GM21528 (cell line): ENCODE results near the gene NAALADL2.
"Not testable (repeated sequence)": the region's sequence is repeated elsewhere in the genome, so short reads cannot be mapped to it uniquely, and the experiment has no call there.

Source experiments
- ATAC-seq: cut with Tn5 transposase; IDR thresholded peaks from one replicate; pipeline ENCODE4 v1.9.1; 2021; ENCODE audit warnings: mild to moderate bottlenecking, moderate library complexity; ENCODE audit not compliant: unreplicated experiment, low FRiP score

NAALADL2 gene

DNA sequence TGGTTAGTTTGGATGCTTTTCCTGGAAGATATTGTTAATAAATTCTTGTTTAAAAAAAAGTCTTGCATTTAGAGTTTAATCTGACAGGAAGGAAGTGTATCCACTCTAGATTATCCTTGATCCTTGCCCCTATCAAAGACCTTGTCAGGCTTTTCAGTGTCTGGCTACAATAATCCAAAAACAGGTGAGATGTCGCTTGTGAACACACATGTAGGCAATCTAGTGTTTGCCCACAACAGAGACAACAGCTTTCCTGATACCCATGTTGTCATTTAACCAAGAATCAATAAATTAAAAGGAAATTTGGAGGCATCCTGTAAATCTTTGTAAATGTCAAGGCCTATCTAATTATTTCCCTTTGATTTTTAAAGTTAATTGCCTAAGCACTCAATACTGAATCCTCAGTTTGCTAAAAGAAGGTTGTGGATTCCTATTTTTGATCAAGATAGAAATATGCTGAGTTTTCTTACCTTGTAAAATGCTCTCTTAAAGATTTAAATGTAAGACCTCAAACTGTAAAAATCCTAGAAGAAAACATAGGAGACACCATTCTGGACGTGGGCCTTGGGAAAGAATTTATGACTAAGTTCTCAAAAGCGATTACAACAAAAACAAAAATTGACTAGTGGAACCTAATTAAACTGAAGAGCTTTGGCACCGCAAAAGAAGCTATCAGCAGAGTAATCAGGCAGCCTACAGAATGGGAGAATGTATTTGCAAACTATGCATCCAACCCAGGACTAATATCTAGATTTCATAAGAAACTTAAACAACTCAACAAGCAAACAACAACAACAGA lies 207.7 kb downstream of the NAALADL2 start:
- ATAC-seq: no peak

DNA sequence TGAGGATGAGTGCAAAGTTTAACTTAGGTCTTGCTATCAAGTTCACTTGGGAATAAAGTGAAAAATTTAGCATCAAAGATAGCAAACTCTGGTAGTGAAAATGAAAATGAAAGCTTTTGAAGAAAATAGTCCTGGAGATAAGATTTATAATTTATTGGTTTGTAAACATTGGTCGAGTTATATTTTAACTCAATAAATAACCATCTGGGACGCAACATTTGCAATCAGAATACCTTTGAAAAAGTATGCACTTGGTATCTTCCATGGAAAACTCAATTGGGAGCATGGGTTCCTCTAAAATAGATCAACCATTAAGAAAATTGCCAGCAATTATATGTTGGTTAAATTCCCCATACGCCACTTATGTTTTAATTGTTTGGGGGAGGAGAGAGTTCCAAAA lies 209.5 kb downstream of the NAALADL2 start:
- ATAC-seq: no peak

DNA sequence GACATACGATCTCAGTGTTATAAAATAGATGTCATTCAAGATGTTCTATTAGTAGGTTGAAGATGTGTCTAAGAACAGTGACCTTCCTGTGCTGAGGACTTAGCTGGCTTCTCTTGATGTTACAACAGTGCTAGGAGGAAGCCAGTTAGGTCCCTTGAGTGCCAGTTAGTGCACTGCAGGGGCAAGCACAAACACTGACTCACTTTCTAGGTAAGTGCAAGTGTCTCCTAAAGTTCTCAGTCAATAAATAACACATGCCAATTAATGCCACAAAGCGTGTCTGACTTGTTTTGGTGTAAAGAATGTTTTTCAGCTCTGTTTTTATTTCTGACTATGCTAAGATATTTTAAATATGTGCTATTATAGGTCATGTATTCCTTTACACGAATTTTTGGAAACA lies 211.8 kb downstream of the NAALADL2 start:
- no peak for ATAC-seq

GRCh38 chr3:175073219-175073905 lies 214.2 kb downstream of the NAALADL2 start:
- ATAC-seq: no peak

GRCh38 chr3:175075269-175075668 lies 216.1 kb downstream of the NAALADL2 start:
- ATAC-seq: no peak

DNA sequence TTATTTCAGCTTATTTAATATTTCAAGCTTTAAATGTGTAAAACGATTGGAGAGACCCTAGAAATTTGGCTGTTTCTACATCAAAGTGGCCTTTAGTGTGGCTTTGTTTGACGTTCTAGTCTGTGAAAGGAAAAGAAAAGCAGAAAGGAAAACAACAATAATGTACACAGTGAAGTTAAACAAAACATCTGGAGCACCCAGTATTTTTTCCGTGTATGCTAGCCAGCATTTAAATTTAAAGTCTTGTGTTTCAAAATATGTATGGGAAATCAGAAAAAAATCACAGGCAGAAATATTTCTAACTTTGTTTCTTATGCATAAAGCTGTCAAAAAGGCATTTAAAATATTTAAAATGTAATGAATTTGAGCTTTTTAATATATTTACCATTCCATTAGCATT lies 218.1 kb downstream of the NAALADL2 start:
- ATAC-seq: no peak

GRCh38 chr3:175082631-175083030 lies 223.5 kb downstream of the NAALADL2 start:
- ATAC-seq: no peak

DNA sequence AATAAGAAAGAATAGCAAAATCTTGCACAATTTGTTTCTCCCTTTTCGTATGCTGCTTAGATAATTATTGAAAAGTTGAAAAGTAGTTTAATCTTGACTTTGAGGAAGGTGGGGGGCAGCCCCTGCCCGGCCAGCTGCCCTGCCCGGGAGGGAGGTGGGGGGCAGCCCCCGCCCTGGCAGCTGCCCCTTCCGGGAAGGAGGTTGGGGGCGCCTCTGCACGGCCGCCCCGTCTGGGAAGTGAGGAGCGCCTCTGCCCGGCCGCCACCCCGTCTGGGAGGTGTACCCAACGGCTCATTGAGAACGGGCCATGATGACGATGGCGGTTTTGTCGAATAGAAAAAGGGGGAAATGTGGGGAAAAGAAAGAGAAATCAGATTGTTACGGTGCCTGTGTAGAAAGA lies 228.0 kb downstream of the NAALADL2 start:
- ATAC-seq: not testable (repeated sequence)

- ATAC-seq: no peak
Measured at GRCh38 chr3:175088766-175089380, 229.7 kb downstream of the NAALADL2 start.

DNA sequence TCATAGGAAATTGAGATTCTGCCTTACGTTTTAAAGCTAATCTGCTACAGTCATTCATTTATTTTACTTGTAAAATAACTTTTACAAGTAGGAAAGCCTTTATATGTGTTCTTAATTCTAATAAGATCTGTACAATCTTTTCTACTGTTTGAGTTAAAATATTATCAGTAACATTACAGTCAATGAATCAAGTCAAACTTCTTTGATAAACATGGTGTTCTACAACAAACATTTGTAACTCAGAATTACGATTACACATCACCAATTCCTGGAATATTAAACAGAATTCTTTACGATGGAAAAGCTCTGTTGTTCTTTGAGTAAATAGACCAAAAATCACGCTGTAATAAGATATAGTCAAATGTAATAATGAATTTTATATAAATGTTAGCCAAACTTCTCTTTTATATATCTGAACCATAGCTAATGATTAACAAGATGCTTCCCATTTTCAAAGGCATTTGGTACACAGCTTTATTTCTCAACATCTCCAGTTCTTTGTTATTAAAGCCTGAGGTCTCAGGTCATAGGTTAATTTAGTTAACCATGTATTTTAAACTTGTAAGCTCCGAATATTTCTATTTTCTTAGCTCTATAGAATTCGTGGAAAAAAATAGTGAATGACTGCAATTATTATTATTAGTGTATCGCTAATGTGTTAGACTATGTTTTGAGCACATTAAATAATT lies 232.4 kb downstream of the NAALADL2 start:
- ATAC-seq: no peak

DNA sequence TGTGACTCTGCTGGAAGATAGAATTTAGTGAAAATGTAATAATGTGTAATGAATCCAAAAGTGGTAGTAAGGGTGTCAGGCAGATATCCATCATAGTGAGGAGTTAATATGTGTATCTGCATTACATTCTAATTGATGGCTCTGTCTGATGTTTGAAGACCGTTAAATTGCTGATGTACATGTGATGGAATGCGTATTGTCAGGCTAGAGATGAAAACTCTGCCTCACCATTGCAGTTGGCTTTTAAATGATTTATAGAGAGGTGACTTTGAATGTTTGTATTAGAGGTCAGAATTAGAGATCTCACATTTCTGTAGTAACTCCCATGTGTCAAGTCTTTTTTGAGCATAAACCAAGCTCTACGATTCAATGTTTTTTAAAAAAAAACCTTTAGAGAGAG lies 234.6 kb downstream of the NAALADL2 start:
- no peak for ATAC-seq

DNA sequence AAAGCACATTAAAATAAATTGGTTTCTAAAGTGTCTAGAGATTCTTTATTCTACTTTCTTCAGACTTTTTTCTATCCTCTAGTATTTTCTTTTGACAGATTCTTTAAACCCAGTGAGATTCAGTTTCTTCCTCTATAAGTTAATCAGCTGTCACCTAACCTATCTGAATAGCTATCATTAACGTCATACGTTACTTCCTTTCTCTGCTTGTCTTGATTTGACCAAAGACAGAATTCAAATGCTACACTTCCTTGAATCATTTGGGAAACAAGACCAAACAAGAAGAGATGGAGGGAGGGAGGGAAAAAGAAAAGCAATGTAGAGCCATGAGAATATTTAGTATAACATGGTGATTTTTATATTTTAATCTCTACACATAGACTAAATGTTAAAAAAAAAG lies 235.2 kb downstream of the NAALADL2 start:
- ATAC-seq: no peak

DNA sequence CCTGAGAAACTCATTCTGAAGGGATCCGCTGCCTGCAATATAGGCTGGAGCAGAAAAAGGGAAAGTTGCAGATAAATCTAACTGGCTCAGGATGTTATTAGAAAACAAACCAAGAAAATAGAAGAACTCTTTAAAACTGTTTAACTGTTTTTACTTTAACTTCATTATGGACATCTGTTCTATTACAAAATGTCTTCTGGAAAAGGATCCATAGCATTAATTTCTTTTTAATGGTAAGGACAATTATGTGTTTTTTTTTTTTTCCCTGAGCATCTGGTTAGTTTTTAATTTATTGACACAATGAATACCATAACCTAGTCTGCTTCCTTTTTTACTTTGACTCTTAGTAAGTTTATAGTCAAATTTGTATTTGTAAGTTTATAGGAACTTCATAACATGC lies 239.5 kb downstream of the NAALADL2 start:
- ATAC-seq: no peak

- no peak for ATAC-seq
Measured at GRCh38 chr3:175102161-175102560, 243.0 kb downstream of the NAALADL2 start.

GRCh38 chr3:175103298-175103697 lies 244.2 kb downstream of the NAALADL2 start:
- ATAC-seq: no peak

DNA sequence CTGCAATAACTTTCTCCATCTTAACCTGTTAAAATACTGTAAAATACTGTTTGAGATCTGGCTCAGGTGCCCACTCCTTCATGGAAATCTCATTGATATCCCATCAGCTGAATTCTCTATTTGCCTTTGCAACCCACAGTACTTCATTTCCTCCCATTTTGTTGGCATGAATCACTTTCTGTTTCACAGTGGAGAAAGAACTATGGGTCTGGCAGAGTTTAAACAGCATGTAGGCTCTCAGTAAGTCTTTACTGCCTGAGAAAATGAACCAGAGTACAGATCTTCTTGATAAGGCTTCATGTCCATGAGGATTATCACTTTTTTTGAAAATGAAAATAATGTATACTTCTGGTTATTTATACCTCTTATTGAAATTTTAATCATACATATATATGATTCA lies 245.9 kb downstream of the NAALADL2 start:
- ATAC-seq: no peak

DNA sequence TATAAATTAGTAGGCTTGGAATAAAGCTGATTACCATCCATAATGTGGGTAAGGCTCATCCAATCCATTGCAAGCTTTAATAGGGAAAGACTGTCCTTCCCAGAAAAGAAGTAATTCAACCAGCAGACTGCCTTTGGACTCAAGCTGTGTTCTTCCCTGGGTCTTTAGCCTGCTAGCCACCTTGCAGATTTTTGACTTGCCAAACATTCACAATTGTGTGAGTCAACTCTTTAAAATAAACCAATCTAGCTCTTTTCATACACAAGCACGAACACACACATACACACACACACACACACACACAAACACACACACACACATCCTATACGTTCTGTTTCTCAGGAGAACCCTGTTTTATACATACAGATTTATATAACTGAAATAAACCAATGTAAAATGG lies 248.1 kb downstream of the NAALADL2 start:
- no peak for ATAC-seq

GRCh38 chr3:175107995-175108394 lies 248.9 kb downstream of the NAALADL2 start:
- no peak for ATAC-seq

GRCh38 chr3:175108613-175109151 lies 249.5 kb downstream of the NAALADL2 start:
- no peak for ATAC-seq

- ATAC-seq: no peak
Measured at GRCh38 chr3:175111036-175111435, 251.9 kb downstream of the NAALADL2 start.
